ENCODE results near the gene FAAP20.

DNA sequence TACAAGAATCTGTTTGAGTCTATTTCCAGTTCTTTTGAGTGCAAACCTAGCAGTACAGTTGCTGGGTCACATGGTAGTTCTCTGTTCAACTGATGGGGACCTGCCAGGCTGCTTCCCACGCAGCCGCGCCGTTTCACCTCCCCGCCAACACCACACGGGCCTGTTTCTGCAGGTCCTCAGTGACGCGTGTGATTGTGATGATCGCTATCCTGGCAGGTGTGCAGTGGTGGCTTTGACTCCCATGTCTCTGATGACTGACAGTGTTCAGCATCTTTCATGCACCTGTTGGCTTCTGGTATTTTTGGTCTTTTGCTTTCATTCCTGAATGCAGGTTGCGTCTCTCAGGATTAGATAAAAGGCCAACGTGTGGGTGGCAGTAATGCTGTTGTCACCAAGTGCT is 41.6 kb downstream of the FAAP20 start:
- TF ChIP-seq, protein P1, sequence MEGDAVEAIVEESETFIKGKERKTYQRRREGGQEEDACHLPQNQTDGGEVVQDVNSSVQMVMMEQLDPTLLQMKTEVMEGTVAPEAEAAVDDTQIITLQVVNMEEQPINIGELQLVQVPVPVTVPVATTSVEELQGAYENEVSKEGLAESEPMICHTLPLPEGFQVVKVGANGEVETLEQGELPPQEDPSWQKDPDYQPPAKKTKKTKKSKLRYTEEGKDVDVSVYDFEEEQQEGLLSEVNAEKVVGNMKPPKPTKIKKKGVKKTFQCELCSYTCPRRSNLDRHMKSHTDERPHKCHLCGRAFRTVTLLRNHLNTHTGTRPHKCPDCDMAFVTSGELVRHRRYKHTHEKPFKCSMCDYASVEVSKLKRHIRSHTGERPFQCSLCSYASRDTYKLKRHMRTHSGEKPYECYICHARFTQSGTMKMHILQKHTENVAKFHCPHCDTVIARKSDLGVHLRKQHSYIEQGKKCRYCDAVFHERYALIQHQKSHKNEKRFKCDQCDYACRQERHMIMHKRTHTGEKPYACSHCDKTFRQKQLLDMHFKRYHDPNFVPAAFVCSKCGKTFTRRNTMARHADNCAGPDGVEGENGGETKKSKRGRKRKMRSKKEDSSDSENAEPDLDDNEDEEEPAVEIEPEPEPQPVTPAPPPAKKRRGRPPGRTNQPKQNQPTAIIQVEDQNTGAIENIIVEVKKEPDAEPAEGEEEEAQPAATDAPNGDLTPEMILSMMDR (IDR thresholded peaks at IDR 0.05): no peak
- no peak for TF ChIP-seq NFYB (CRISPR knock-in tag; conservative IDR thresholded peaks at IDR 0.05; ENCODE audit: low read depth)
- TF ChIP-seq NFE2L1 (CRISPR knock-in tag; IDR thresholded peaks at IDR 0.05): no peak
- no peak for TF ChIP-seq TEAD4 (CRISPR knock-in tag; IDR thresholded peaks at IDR 0.05)
- no peak for TF ChIP-seq FOXJ3 (CRISPR knock-in tag; IDR thresholded peaks at IDR 0.05; ENCODE audit: borderline replicate concordance)
- TF ChIP-seq, protein P2, sequence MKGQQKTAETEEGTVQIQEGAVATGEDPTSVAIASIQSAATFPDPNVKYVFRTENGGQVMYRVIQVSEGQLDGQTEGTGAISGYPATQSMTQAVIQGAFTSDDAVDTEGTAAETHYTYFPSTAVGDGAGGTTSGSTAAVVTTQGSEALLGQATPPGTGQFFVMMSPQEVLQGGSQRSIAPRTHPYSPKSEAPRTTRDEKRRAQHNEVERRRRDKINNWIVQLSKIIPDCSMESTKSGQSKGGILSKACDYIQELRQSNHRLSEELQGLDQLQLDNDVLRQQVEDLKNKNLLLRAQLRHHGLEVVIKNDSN (CRISPR knock-in tag; IDR thresholded peaks at IDR 0.05): no peak
- TF ChIP-seq ELF4 (CRISPR knock-in tag; IDR thresholded peaks at IDR 0.05; ENCODE audit: low read depth): no peak
- no peak for TF ChIP-seq SOX15 (CRISPR knock-in tag; IDR thresholded peaks at IDR 0.05)
- TF ChIP-seq ZNF121 (CRISPR knock-in tag; IDR thresholded peaks at IDR 0.05): no peak
- TF ChIP-seq MXD4 (CRISPR knock-in tag; IDR thresholded peaks at IDR 0.05; ENCODE audit: borderline replicate concordance): no peak
- TF ChIP-seq, protein P3, sequence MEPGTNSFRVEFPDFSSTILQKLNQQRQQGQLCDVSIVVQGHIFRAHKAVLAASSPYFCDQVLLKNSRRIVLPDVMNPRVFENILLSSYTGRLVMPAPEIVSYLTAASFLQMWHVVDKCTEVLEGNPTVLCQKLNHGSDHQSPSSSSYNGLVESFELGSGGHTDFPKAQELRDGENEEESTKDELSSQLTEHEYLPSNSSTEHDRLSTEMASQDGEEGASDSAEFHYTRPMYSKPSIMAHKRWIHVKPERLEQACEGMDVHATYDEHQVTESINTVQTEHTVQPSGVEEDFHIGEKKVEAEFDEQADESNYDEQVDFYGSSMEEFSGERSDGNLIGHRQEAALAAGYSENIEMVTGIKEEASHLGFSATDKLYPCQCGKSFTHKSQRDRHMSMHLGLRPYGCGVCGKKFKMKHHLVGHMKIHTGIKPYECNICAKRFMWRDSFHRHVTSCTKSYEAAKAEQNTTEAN (CRISPR knock-in tag; IDR thresholded peaks at IDR 0.05): no peak
- TF ChIP-seq, protein P4, sequence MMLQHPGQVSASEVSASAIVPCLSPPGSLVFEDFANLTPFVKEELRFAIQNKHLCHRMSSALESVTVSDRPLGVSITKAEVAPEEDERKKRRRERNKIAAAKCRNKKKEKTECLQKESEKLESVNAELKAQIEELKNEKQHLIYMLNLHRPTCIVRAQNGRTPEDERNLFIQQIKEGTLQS (CRISPR knock-in tag; conservative IDR thresholded peaks at IDR 0.05): no peak

Data from WTC11 (cell line).